Breast epithelium (tissue), 3 donors: ENCODE data around the gene SEZ6L.

Source experiments
- CTCF ChIP-seq, 3 donors: fragments of 450-650 bp; IDR thresholded peaks; one replicate each; pipeline ENCODE4 v1.5.1; 2016 to 2017; ENCODE audit warnings: antibody characterized with exemption in 3 of 3, mild to moderate bottlenecking in 3 of 3, moderate library complexity in 3 of 3
- POLR2A ChIP-seq: fragments of 450-650 bp; IDR thresholded peaks from one replicate; pipeline ENCODE4 v1.6.1; 2016; ENCODE audit warnings: antibody characterized with exemption, mild to moderate bottlenecking, moderate library complexity
- POLR2AphosphoS5 ChIP-seq, 3 donors: sonication (generic); formaldehyde crosslinking; IDR thresholded peaks; one replicate each; pipeline ENCODE4 v1.6.1; 2017; ENCODE audit warnings: antibody characterized with exemption in 3 of 3

GRCh38 chr22:26170795-26171580 is 1.7 kb downstream of the SEZ6L start:
- TF ChIP-seq CTCF (IDR thresholded peaks at IDR 0.05) (no peak), POLR2AphosphoS5 (IDR thresholded peaks at IDR 0.05) (no peak), POLR2A (no peak)
